ENCODE measurements around the gene PRICKLE1.

PRICKLE1 gene

GRCh38 chr12:42588524-42589464 lies 752 bp downstream of the PRICKLE1 start:
- DNase-seq: no peak

DNA sequence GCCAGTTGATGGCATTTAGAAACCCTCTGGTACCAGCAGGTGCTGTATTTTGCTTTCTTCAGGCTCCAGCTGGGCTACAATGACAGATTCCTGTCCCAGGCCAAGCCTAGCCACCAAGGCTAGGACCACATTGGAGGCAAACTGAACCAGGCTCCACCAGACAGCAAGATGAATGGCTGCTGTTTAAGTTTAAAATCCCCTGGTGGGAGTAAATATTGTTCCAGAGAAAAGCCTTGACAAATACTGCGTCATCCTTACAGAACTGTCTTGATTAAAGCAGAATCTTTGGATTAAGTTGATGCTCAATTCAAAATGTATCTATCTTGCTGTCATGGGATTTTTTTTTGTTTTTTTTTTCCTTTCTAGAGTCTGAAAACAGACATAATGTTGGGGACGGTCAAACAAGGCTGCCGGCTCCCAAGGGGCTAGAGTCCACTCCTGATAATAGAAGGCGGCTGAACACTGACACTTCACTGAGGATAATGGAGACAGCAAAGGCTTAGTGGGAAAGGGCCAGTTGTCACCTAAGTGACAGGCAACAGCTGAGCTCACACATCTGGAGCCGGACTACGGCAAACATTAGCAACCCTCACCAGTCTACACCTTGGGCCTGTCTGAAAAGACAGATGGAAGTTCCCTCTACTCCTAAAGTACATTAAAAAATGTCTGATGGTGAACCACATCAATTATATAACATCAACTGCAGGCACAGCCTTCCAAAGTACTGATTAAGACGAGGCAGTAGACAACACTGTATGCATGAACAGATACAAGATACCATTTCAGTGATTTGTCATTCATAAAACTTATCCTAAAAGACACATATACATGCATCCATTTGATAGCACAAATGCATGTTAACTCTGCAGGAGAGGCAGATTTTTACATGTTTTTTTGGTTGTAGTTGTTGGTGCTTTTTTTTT lies 1.7 kb downstream of the PRICKLE1 start:
- DNase-seq: no peak

DNA sequence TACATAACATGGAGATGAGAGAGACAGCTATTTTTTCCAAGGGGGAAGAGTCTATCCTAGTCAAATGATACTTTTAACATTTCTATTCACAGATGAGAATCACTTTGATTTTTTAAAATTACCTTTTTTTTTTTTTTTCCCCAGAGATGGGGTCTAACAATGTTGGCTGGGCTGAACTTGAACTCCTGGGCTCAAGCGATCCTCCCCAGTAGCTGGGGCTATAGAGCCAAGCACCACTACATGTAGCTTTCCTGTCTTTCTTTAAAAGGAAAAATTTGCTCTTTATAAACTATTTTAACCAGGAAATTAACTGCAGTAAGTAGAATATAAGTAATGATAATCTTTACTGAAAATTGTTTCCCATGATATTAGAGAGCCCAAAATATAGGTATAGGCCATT lies 3.3 kb downstream of the PRICKLE1 start:
- DNase-seq: no peak

DNA sequence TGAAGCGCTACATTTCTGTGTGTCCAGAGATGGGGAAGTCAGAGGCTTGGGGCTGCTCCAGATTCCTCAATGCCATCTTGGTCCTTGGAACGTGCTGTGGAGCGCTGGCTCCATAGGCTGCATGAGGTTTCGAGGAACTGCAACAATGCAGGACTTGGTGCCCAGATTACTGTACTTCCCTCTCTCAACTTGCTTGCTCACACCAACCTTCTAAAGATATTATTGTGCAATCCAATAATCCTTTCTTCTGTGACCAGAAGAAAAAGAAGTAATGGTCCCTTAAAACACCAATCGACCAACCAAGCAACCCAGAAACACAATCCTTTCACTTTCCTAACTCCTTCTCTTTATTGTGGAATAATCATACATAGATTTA lies 3.7 kb downstream of the PRICKLE1 start:
- DNase-seq: no peak

GRCh38 chr12:42585154-42585840 lies 4.2 kb downstream of the PRICKLE1 start:
- no peak for DNase-seq

- DNase-seq: no peak
These were observed 4.9 kb downstream of the PRICKLE1 start for GRCh38 chr12:42584651-42585111.

DNA sequence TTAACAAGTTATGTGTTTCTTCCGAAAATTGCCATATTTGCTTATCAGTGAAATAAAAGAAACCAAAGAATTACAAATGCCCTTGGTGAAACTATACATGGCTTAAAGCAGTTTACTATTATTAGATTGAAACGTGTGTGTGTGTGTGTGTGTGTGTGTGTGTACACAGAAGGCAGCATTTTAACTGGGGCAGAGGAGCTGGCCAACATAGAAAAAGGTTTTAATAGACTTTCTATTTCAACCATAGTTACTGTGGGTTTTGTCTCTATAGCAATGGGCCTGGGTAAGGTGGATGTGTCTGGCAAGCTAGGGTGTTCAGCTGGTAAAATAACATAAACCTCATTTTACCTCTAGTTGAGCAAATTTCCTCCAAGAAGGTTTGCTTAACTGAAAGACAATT lies 6.5 kb downstream of the PRICKLE1 start:
- DNase-seq: no peak

DNA sequence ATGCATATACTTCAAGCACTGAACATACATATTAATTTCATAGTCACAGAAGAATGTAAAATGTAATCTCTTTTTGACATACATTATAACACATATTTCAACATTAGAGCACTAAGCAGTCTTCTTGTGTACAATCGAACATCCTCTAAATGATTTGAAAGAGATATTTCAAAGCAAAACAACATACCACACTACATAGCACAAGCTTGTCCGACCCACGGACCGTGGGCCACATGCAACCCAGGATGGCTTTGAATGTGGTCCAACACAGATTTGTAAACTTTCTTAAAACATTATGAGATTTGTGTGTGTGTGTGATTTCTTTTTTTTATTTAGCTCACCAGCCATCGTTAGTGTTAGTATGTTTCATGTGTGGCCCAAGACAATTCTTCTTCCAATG lies 7.0 kb downstream of the PRICKLE1 start:
- DNase-seq: no peak

- DNase-seq: no peak
These were observed 7.5 kb downstream of the PRICKLE1 start for GRCh38 chr12:42582050-42582449.

- DNase-seq: no peak
These were observed 13.2 kb downstream of the PRICKLE1 start for GRCh38 chr12:42576374-42576773.

DNA sequence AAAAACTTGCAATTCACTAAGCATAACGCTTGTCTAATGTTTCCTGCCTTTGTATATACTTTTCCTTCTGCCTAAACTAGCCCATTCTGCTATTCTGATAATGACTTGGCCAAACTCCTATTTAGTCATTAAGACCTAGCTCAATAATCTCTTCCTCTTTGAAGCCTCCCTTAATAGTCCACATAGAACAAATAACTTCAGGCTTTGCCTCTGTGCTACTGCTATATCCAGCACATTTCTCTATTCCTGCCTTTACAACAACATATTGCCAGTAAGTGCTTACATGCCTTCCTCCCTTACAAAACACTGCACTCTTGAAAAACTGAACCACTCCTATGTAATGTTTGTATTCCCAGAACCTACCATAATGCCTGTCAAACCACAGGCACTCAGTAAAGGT lies 13.8 kb downstream of the PRICKLE1 start:
- DNase-seq: no peak

GRCh38 chr12:42574851-42575266 lies 14.7 kb downstream of the PRICKLE1 start:
- DNase-seq: no peak

- DNase-seq: no peak
These were observed 18.1 kb downstream of the PRICKLE1 start for GRCh38 chr12:42571327-42572009.

DNA sequence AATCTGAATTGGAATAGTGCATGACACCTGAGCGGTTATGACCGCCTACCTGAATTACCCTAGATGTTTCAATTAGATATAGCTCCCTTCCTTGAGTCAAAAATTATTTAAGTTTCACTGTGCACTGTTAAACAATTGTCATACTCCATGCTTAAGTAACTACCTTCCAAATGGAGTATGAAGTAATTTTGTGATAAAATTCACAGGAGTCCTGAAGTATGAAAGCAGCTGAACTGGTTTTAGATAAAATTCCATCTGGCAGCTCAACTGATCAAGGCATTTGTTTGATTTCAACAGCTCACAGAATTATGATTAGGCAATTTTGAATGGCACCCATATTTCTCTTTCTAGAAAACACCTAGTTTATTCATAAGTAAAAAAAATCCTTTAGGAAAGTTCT lies 19.5 kb downstream of the PRICKLE1 start:
- no peak for DNase-seq

- DNase-seq: peak; percentile 9
These were observed 20.3 kb downstream of the PRICKLE1 start for GRCh38 chr12:42568952-42569915.

GRCh38 chr12:42565633-42566032 lies 23.9 kb downstream of the PRICKLE1 start:
- DNase-seq: no peak

DNA sequence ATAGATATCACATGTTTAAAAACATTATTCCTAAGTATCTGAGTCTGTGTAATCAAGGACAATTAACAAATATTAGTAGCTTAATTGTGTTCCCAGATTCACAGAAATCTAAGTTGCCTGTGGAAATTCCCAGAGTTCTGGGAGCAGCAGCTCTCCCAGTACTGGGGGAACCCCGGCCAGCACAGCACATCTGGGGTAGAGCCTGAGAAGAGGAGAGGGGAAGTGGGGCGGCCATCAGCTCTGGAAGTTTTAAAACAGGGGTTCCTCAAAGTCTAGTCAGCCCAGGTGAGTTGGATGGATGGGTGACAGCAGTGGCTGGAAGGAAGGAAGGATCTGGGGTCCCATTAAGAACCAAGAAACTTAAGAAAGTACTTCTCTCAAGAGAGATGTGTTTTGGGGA lies 24.6 kb downstream of the PRICKLE1 start:
- DNase-seq: no peak

DNA sequence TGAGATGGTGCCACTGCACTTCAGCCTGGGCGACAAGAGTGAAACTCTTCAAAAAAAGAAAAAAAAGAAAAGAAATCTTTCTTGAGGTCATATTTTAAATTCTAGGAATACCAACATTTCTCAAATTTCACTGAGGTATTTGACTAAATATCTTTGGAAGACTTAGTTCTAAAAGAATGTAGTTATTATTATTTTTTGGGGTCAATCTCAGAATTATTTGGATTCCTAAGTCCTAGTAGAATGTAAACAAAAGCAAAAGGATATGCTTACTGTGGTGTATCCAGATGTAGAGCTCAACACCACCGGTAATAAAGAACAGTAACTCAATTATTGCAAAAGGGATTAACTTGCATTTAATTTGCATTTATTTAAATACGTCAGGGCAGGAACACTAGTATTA lies 25.0 kb downstream of the PRICKLE1 start:
- no peak for DNase-seq

DNA sequence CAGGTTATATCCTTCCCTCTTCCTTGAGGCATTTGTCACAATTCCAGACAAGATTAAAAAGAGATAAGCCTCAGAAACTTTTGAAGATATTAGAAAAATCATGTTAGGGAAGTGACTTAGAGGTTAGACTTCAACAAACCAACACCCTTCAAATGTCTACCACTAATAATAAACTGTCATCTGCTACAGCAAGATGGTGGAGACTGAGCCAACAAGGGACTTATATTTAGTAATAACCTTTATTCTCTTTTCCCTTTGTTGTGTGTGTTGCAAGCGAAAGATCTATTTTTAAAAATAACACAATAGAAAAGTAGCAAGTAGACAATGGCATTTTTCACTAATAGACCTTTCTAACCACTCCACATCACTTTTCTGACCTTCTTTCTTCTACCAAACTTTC lies 28.6 kb downstream of the PRICKLE1 start:
- DNase-seq: no peak

DNA sequence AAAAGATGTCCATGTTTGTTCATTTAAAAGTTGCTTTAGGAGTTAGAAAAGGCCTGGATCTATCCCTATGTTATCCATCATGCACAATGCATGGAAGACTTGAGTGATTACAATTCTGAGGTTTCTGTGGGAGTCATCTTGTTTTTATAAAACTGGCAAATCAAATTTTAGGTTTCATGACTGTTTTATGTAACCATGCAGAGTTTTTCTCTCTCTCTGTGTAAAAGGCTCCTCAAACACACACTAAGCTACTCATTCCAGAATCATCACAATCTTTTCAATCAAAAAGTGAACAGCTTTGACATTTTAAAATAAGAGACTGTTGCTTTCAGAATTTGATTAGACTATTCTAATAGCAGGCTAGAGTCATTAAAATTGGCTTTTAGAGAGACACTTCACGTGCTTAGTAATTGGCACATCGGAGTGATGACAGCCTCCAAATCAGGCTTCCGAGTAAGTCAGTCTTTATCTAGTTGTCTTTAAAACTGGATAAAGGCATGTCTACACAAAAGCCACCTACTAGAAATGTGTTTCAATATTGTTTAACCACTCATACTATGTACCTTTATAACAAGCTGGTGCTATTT lies 31.9 kb downstream of the PRICKLE1 start:
- no peak for DNase-seq

GRCh38 chr12:42556917-42557316 lies 32.6 kb downstream of the PRICKLE1 start:
- no peak for DNase-seq

Data from GDM1 (cell line).